Uterus (tissue), 2 donors: Measurements from ENCODE around the gene RMND5B.

Experiments used
- CTCF ChIP-seq, 4 experiments: fragments of 200-600 bp in 2 of 4; fragments of 450-650 bp in 2 of 4; sonication (generic) in 2 of 4; IDR thresholded peaks; one replicate each; pipeline ENCODE4 v1.5.1; 2016 to 2019; ENCODE audit warnings: antibody characterized with exemption in 4 of 4, mild to moderate bottlenecking in 2 of 4, moderate library complexity in 1 of 4
- POLR2A ChIP-seq, 2 donors: fragments of 450-650 bp; IDR thresholded peaks; one replicate each; pipeline ENCODE4 v1.6.1; 2016; ENCODE audit warnings: antibody characterized with exemption in 2 of 2, mild to moderate bottlenecking in 1 of 2, moderate library complexity in 1 of 2

GRCh38 chr5:178122346-178122745 lies 8.5 kb upstream of the RMND5B start:
- no peak for TF ChIP-seq CTCF (IDR thresholded peaks at IDR 0.05)
- no peak for TF ChIP-seq POLR2A (IDR thresholded peaks at IDR 0.05)
